Peyer's patch (tissue), 4 donors: ENCODE data around the gene C1orf35. TPM values are rescaled to one million over a fixed set of nuclear protein-coding genes. Genes with fewer than 3 reads are reported as not detected.
"Not testable (repeated sequence)": the region's sequence is repeated elsewhere in the genome, so short reads cannot be mapped to it uniquely, and the experiment has no call there.

Experiments
- DNase-seq, 3 donors: peaks; one replicate each; pipeline ENCODE4 v3.0.0-alpha.2; 2017 to 2019
- H3K27ac ChIP-seq, 4 donors: fragments of 200-600 bp; sonication (generic); one replicate each; pipeline ENCODE4 v1.5.1; 2016 to 2019
- H3K27me3 ChIP-seq, 2 donors: fragments of 200-600 bp; sonication (generic); one replicate each; pipeline ENCODE4 v1.5.1; 2019
- H3K36me3 ChIP-seq, 3 donors: fragments of 200-600 bp; sonication (generic); one replicate each; pipeline ENCODE4 v1.5.1; 2016 to 2019
- H3K4me1 ChIP-seq, 4 donors: fragments of 200-600 bp; sonication (generic); one replicate each; pipeline ENCODE4 v1.5.1; 2016 to 2019
- H3K4me3 ChIP-seq, 4 donors: fragments of 200-600 bp; sonication (generic); 1 replicate in 3 of 4; 2 replicates in 1 of 4; pipeline ENCODE4 v1.5.1; 2016 to 2019; ENCODE audit warnings: mild to moderate bottlenecking in 1 of 4
- H3K9me3 ChIP-seq, 4 donors: fragments of 200-600 bp; sonication (generic); one replicate each; pipeline ENCODE4 v1.5.1; 2016 to 2019; ENCODE audit warnings: mild to moderate bottlenecking in 1 of 4
- POLR2A ChIP-seq, 2 donors: fragments of 450-650 bp; IDR thresholded peaks; one replicate each; pipeline ENCODE4 v1.5.1; 2017; ENCODE audit warnings: antibody characterized with exemption in 2 of 2, mild to moderate bottlenecking in 2 of 2, moderate library complexity in 2 of 2
- total RNA-seq, 4 donors: library from RNA; depleted of rRNA; stranded (reverse); fragments of >200 nt; gene quantifications; one replicate each; pipeline ENCODE4 v1.1.0, GENCODE V29; 2016
- TF ChIP-seq, protein P1 (sequence below), 6 experiments: fragments of 450-650 bp in 4 of 6; fragments of 200-600 bp in 2 of 6; sonication (generic) in 1 of 6; IDR thresholded peaks; one replicate each; pipeline ENCODE4 v1.5.1; 2017 to 2019; ENCODE audit warnings: antibody characterized with exemption in 6 of 6, mild to moderate bottlenecking in 3 of 6, moderate library complexity in 1 of 6

Gene C1orf35
- total RNA-seq, 4 donors from 2014 or later = 6.0 to 19.8 (median 16.2) TPM

DNA sequence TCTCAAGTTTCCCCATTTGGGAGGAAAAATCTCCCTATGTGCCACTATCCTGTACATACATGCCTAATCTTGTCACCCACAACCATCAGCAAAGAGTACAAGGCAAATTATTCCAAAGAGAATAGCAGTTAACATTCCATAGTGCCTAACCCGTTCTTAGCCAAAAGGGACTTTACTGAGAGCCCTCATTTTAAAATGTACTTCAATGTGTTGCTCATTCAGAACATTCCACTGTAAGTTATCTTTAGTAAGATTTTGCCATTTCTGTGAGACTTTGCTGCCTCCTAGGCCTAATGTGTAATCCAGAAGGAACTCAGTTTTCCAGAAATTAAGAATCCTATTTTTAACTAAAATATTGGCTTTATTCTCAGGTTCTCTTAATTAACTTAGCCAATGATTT is 17.2 kb upstream of the C1orf35 start:
- H3K27me3 ChIP-seq = no peaks in the 10 kb centered on the region
- DNase-seq = no peak
- no peak overlapping the region for H3K4me3 ChIP-seq
- TF ChIP-seq POLR2A (IDR thresholded peaks at IDR 0.05) = no peak
- TF ChIP-seq, protein P1, sequence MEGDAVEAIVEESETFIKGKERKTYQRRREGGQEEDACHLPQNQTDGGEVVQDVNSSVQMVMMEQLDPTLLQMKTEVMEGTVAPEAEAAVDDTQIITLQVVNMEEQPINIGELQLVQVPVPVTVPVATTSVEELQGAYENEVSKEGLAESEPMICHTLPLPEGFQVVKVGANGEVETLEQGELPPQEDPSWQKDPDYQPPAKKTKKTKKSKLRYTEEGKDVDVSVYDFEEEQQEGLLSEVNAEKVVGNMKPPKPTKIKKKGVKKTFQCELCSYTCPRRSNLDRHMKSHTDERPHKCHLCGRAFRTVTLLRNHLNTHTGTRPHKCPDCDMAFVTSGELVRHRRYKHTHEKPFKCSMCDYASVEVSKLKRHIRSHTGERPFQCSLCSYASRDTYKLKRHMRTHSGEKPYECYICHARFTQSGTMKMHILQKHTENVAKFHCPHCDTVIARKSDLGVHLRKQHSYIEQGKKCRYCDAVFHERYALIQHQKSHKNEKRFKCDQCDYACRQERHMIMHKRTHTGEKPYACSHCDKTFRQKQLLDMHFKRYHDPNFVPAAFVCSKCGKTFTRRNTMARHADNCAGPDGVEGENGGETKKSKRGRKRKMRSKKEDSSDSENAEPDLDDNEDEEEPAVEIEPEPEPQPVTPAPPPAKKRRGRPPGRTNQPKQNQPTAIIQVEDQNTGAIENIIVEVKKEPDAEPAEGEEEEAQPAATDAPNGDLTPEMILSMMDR (IDR thresholded peaks at IDR 0.05) = no peak
- no peaks in the 10 kb centered on the region for H3K9me3 ChIP-seq
- H3K27ac ChIP-seq = no peak overlapping the region
- H3K36me3 ChIP-seq = no peaks in the 10 kb centered on the region
- no peaks in the 10 kb centered on the region for H3K4me1 ChIP-seq

GRCh38 chr1:228118040-228118439 is 14.9 kb upstream of the C1orf35 start:
- no peak for DNase-seq
- no peaks in the 10 kb centered on the region for H3K4me1 ChIP-seq
- no peaks in the 10 kb centered on the region for H3K9me3 ChIP-seq
- H3K36me3 ChIP-seq = no peaks in the 10 kb centered on the region
- no peak overlapping the region for H3K4me3 ChIP-seq
- H3K27ac ChIP-seq = no peak overlapping the region
- TF ChIP-seq POLR2A (IDR thresholded peaks at IDR 0.05) = no peak
- TF ChIP-seq, protein P1 (IDR thresholded peaks at IDR 0.05) = no peak
- H3K27me3 ChIP-seq = no peaks in the 10 kb centered on the region

DNA sequence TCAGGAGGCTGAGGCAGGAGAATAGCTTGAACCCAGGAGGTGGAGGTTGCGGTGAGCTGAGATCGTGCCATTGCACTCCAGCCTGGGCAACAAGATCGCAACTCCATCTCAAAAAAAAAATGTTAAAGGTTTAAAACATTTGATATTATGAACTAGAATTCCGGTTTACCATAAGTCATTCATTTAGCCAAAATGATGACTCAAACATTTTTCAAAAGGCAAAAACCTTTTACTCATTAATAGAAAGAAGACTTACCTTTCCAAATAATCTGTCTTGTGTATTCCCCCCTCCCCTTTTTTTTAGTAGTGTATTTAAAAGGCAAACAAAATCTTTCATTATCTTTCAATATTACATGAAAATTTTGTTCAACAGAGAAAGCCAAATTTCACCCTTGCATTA is 14.2 kb upstream of the C1orf35 start:
- DNase-seq = no peak
- TF ChIP-seq, protein P1 (IDR thresholded peaks at IDR 0.05) = no peak
- TF ChIP-seq POLR2A (IDR thresholded peaks at IDR 0.05) = no peak
- Histone ChIP-seq H3K27me3 (no peaks in the 10 kb centered on the region), H3K4me1 (no peaks in the 10 kb centered on the region), H3K4me3 (no peak overlapping the region), H3K27ac (no peak overlapping the region), H3K36me3 (no peaks in the 10 kb centered on the region), H3K9me3 (no peaks in the 10 kb centered on the region)

GRCh38 chr1:228114827-228115226 is 11.7 kb upstream of the C1orf35 start:
- Histone ChIP-seq H3K27me3 (no peaks in the 10 kb centered on the region), H3K27ac (no peak overlapping the region), H3K9me3 (no peaks in the 10 kb centered on the region), H3K36me3 (no peaks in the 10 kb centered on the region), H3K4me3 (no peak overlapping the region), H3K4me1 (peaks cover 0 to 9% (median 2%) of the 10 kb centered on the region in 4 donors)
- TF ChIP-seq, protein P1 (IDR thresholded peaks at IDR 0.05) = no peak
- TF ChIP-seq POLR2A (IDR thresholded peaks at IDR 0.05) = no peak
- DNase-seq = peak in 1 of 3 donors; percentile 7

DNA sequence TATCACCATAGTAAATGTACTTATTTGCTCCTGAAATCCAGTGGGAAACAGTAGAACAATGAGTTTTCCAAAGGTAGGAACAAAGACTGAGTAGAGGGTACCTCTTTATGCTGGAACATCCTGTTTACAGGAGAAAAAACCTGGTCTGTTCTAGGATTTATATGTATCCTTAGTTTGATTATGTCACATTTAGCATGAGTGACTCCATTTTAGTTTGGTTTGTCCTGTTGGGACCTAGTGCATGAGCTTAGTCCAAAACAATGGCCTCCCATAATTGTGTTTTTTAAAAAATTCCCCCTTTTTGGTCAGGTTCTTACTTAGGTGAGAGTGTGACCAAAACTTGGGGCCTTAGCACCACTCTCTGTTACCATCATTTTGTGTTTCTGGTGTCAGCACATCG is 9.5 kb upstream of the C1orf35 start:
- Histone ChIP-seq H3K4me3 (no peak overlapping the region), H3K9me3 (no peaks in the 10 kb centered on the region), H3K4me1 (peaks cover 0 to 22% (median 11%) of the 10 kb centered on the region in 4 donors), H3K36me3 (peaks cover 0 to 2% (median 0%) of the 10 kb centered on the region in 3 donors), H3K27me3 (no peaks in the 10 kb centered on the region), H3K27ac (no peak overlapping the region)
- no peak for DNase-seq
- TF ChIP-seq, protein P1 (IDR thresholded peaks at IDR 0.05) = no peak
- no peak for TF ChIP-seq POLR2A (IDR thresholded peaks at IDR 0.05)

DNA sequence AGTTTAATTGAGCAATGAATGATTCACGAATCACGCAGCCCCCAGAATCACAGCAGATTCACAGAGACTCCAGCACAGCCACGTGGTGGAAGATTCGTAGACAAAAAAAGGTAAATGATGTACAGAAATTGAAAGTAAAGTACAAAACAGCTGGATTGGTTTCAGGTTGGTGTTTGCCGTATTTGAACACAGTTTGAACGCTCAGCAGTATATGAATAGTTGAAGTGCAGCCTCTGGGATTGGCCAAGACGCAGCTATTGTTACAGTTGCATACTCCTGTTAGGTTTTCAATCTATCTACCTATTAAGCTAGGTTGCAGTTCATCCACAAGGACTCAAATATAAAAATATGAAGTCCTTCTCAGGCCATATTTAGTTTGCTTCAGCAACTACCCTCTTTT is 9.0 kb upstream of the C1orf35 start:
- TF ChIP-seq, protein P1 (IDR thresholded peaks at IDR 0.05) = no peak
- TF ChIP-seq POLR2A (IDR thresholded peaks at IDR 0.05) = no peak
- H3K9me3 ChIP-seq = no peaks in the 10 kb centered on the region
- H3K4me1 ChIP-seq = peaks cover 0 to 24% (median 11%) of the 10 kb centered on the region in 4 donors
- H3K4me3 ChIP-seq = no peak overlapping the region
- H3K27ac ChIP-seq = no peak overlapping the region
- peaks cover 0 to 6% (median 0%) of the 10 kb centered on the region in 3 donors for H3K36me3 ChIP-seq
- no peaks in the 10 kb centered on the region for H3K27me3 ChIP-seq
- peak in 1 of 3 donors; percentile 15 for DNase-seq

DNA sequence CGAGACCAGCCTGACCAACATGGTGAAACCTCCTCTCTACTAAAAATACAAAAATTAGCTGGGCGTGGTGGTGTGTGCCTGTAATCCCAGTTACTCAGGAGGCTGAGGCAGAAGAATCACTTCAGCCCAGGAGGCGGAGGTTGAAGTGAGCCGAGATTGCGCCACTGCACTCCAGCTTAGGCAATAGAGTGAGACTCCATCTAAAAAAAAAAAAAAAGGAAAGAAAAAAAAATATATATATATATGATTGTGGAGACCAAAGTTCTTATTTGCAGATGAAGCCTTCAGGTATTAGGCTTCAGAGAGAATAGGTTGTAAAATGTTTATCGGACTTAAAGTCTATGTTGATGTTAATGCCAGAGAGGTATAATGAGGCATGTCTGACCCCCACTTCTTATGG is 8.2 kb upstream of the C1orf35 start:
- not testable (repeated sequence) for H3K27ac ChIP-seq, H3K27me3 ChIP-seq, H3K9me3 ChIP-seq, H3K4me3 ChIP-seq
- peak in 1 of 3 donors; percentile 15 for DNase-seq
- Histone ChIP-seq H3K4me1 (peaks cover 0 to 24% (median 11%) of the 10 kb centered on the region in 4 donors), H3K36me3 (peaks cover 0 to 14% (median 0%) of the 10 kb centered on the region in 3 donors)
